ENCODE data around the gene PDSS1.
A peak's percentile ranks its signal among the peaks of the same experiment; 100 is the strongest.
"Not testable (repeated sequence)": the region's sequence is repeated elsewhere in the genome, so short reads cannot be mapped to it uniquely, and the experiment has no call there.

Gene PDSS1

DNA sequence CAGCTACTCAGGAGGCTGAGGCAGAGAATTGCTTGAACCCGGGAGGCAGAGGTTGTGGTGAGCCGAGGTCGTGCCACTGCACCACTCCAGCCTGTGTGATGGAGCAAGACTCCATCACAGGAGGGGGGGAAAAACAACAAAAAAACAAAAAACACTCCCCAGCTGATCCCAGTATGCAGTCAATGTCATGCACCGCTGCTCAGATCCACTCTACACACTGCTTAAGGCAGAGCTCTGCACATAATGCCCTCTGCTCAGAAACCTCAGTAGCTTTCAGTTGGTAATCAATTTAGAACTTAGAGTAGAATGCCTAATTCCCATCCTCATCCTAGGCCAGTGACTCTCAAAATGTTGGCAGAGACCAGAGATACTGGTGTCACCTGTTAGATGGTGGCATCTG is 43.9 kb downstream of the PDSS1 start:
- no peak for DNase-seq

DNA sequence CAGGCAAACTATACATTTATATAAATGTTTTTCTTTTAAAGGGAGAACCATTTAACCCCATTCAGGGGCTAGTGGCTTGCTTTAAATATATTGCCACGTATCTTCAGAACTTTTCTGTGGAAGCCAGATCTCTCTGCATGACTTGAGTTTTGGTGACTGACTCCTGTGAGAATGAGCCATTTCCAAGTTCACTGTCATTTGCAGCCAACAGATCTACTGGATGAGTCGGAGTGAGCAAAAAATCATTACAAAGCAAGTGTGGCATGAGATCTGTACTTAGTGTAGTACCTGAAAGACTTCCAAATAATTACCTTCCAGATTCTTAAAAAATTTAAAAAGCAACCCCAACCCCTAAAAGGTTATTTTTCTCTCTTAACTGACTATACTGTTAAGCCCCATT is 45.6 kb downstream of the PDSS1 start:
- DNase-seq = no peak

DNA sequence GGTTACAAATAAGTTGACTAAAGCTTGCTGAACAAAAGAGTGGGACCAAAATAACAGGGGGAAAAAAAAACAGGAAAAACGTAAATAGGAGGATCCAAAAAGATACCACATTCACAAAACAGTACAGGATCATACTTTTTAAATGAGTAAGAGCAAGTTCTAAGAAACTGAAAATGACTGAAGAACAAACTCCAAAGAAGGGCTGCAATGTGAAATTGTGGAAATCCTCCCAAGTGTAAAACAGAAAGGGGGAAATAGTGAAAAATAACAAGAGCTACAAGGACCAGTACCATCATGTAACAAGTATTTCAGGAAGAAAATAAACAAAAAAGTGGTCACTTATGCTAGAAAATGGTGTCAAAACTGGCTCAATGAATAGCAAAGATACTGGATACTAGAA is 46.3 kb downstream of the PDSS1 start:
- DNase-seq = no peak

DNA sequence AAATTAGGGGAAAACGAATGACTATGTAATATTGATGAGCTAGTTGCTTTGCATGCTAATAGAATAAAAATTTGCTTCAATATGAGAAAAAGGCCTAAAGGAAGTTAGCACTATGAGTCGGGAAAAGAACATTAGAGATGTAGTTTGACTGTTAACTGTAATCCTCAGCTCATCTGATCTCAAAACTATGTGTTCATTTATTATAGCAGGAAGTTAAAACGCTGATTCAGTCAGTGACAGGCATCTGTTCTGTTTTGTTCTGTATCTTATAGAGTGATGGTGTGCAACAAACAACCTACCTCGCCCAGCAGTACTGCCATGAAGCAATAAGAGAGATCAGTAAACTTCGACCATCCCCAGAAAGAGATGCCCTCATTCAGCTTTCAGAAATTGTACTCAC is 48.6 kb downstream of the PDSS1 start:
- DNase-seq = no peak

DNA sequence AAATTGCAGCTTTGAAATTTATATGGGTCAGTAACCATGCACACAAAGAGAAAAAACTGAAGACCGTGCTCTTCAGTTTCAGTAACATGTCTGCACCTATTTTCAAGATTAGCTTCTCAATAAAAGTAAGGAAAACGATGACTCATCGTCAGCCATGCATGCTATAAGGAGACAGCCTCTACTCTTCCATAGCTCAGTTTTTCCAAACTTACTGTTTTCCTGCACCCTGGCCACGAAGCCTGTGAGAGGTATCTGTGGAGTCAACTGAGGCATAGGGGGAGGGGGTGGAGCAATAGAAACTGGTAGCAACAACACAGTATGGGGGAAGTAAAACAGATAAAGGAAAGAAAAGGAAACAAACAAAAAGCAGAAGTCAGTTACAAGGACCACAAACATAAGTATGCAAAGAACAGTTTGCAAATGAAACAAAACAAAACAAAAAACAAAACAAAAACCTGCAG is 58.0 kb downstream of the PDSS1 start:
- no peak for DNase-seq

DNA sequence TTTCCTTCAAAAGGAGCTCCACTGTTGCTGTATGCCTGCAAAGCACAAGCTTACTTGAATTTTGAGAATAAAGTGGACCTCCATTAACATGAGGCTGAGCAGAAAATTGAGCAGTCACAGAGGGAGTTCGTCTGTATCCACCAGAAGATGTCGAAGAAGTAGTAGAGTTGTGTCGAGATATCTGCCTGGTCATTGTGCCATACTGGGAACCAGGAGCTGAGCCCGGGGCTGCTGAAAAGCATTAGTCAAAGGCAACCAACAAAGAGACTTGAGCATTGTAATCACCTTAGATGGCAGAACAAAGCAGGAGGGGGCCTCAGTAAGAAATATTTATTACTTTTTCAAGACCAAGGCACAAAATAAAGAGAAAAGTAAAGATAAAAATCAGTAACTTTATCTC is 61.5 kb downstream of the PDSS1 start:
- DNase-seq = no peak

DNA sequence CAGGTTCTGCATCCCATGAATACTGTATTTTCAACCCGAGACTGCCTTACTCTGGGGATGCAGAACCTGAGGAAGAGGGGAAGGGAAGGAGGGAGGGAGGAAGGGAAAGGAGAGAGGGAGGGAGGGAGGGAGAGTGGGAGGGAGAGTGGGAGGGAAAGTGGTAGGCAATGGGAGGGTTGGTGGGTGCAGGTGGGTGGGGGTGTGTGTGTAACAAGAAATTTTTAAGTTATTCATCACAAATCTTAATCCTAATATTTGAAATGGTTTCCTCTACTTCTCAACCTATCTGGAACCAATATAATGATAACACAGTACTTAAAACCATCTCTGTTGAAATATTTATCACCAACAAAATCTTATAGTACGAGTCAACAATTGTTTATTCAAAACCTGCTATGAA is 68.0 kb downstream of the PDSS1 start:
- DNase-seq = no peak

DNA sequence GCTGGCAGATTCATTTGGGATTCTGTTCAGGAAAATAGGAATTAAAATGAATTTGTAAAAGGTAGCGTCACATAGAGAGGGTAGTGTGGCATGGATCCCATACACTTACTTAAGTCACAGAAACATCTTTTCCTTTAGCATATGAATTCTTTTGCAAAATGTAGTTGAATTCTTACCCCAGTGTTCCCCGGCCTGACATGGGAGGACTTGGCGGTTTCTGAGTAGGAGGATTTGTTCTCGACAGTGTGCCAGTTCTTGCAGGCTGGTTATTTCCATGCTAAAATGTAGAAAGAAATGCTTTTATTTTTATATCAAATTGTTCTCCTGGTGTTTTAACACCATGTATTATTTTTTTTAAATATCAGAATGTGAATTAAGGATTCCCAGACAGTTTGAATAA is 72.6 kb downstream of the PDSS1 start:
- no peak for DNase-seq

DNA sequence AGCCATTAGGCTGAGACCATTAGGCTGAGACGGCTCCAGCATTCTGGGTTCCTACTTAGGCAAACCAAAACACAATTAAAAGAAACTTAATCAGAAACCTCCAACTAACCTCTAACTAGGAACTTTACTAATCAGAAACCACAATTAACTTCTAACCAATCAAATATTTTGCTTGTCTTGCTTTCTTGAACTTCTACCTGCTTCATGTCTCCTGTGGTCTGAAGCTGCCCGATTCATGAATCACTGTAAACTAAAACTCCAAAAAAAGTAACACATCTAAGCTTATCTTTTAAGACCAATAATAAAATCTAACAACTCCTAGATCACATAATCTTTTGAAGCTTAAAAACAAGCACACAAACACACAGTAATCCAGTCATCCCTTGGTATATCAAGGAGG is 76.1 kb downstream of the PDSS1 start:
- no peak for DNase-seq

DNA sequence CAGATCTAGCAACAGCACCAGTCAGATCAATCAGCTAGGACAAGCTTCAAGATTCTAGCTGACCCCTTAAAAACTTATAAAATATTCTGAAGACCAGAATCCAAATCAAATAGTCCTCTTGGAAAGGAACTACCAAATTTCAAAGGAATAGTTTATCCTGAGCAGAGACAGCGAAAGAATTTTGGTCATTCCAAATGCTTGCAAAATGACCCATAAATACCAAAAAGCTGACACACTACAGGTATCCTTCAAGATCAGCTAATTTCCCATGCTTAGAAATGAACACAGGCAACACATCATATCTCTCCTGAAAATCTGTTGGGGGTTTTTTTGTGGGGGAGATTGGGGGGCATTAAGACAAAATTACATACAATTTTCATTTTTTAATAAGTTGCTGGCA is 78.8 kb downstream of the PDSS1 start:
- no peak for DNase-seq

DNA sequence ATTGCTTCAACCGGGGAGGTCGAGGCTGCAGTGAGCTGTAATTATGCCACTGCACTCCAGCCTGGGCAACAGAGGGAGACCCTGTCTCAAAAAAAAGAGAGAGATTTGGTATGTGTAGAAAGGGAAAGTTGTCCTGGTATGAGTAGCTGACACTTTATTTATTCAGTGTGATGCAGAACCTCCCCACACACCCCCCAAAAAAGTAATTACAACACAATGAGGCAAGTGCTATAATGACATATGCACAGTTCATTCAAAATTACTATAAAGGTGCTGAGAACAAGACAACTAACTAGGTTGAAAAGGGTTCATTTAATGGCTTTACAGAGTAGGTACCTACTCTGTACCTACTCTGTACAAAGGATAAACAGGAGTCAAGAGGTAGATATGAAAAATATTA is 80.2 kb downstream of the PDSS1 start:
- no peak for DNase-seq

DNA sequence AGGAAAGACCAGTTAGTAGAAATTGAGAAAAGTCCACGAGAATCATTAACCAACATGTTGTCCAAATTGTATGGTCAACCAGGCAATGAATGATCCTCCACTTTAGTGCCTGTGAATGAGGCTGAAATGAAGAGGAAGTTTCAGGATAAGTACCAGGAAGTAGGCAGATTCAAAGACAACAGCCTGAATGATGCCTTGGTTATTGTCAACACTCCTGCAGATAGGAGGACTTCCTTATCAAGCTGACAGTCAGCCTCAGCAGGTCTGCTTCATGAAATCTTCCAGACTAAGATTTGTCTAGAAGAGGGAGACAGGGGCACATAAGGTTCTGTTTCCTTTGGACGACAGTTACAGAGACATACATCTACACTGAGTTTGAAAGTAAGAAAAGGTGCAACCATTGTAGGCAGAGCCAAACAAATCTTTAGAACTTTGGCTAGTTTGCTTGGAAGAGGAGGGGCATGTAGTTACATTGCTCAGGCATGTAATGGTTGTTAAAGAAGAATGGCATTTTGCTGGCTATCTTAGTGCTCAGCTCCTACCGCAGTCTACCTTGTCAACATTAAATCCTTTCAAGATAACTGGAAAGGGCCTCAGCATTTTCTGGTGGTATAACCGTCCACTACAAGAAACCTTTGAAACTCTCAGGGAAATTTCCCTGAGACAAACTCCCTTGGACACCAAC is 81.8 kb downstream of the PDSS1 start:
- DNase-seq = no peak

DNA sequence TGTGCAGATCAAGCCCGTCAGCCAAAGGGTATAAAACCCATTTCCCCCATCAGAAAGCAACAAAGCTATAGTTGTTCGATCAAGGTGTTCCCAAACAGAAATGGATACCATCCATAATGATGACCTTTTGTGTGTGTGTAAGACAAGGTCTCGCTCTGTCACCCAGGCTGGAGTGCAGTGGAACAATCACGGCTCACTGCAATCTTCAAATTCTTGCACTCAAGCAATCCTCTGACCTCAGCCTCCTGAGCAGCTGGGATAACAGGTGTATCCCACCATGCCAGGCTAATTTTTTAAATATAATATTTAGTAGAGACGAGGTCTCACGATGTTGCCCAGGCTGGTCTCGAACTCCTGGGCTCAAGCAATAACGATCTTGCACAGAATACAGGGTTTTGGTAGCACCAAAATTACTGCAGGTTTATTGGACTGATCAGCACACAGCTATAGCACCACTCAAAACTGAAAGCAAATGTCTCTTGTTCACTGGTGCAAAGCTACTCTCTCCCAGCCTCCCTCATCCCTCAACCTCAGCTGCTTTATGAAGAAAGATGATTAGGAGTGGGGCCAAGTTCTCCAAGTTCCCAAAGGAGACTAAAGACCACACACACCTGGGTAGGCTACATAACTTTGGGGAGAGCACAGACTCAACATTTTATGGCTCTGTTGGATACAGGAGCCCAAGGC is 82.7 kb downstream of the PDSS1 start:
- DNase-seq = no peak

DNA sequence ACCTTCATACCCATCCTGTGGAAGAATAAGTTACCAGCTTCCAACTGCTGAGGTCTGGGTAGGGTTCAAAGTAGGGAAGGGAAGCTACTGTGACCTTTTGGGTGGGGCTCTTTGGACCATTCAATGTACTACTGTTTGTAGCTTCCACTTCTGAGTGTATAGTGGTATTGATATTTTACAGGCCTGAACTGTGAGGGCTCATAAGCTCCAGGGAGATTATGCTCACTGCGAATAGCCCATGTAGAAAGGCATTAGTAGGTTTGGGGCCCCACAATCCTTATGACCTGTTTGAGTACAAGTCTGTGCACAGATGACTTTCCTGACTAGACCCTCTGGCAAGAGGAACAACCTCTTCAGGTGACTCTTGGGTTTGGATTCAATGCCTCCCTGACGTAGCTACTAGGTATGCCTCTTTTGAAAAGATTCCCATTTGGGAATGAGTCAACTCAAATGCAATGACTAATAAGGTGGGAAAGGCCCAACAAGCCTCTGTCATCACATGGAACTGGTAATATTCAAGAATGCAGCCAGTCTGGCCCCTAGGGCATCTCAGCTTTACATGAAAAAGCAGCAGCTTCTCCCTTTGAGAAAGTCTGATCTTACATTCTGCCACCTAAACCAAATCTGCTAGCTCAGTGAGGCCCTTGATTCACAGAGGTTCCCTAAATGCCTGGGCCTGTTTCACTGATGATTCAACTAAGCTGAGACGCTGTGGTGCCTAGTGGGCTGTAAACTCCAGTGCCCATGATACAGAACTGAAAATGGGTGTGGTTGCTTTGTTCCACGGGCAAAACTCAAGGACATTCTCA is 83.5 kb downstream of the PDSS1 start:
- DNase-seq = peak; percentile 86

DNA sequence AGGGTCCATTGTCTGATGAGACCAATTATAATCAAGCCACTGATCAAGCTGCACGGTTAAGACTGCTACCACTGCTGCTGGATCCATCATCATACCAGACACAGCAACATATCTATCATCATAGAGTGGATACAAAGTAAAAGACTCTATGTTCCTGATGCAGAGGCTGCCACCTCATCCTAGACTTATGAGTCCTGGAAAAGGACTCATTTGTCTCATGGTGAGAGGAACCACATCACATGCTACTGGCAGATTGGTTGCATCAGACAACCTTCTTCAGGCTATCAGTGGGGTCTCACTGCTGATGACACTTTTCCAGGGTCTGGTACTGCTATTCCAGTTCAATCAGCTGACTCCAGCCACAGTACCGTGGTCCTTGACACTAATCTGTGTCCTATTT is 84.3 kb downstream of the PDSS1 start:
- no peak for DNase-seq

DNA sequence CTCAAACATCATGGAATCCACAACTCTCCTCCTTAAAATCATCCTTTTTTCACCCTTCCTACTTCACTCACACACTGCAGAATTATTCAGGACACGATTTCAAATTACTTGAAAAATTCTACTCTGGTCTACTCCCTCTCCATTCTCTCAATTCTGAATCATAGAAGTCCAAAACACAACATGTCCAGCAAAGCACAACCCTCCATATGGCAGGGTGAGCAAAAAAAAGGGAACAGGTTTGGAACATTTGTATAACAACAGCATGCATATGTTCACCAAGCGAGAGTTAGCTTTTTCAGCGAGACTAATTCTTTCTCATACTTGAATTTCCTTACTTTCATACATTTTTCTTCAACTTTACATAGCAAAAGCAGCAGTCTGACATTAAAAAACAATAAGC is 89.9 kb downstream of the PDSS1 start:
- no peak for DNase-seq

DNA sequence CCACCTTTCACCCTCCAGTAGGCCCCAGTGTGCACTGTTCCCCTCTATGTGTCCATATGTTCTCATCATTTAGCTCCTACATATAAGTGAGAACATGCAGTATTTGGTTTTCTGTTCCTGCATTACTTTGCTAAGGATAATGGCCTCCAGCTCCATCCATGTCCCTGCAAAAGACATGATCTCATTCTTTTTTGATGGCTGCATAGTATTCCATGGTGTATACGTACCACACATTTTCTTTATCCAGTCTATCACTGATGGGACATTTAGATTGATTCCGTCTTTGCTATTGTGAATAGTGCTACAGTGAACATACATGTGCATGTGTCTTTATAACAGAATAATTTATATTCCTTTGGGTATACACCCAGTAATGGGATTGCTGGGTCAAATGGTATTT is 92.3 kb downstream of the PDSS1 start:
- not testable (repeated sequence) for DNase-seq

DNA sequence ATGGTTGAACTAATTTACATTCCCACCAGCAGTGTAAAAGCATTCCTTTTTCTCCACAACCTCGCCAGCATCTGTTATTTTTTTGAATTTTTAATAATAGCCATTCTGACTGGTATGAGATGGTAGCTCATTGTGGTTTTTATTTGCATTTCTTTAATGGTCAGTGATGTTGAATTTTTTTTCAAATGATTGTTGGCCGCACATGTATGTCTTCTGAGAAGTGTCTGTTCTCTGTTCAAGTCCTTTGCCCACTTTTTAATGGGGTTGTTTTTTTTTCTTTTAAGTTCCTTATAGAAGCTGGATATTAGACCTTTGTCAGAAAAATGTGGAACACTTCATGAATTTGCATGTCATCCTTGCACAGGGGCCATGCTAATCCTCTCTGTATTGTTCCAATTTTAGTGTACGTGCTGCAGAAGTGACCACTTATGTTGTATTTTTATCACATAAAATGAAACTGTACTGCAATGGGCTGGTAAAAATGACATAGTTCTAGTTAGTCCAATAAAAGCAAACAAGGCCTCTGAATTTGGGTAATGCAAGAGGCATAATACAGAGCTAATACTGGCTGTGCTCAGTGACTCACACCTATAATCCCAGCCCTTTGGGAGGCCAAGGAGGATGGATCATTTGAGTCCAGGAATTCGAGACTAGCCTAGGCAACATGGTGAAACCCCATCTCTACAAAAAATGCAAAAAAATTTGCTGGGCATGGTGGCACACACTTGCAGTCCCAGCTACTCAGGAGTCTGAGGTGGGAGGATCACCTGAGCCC is 92.9 kb downstream of the PDSS1 start:
- DNase-seq = peak; percentile 41

DNA sequence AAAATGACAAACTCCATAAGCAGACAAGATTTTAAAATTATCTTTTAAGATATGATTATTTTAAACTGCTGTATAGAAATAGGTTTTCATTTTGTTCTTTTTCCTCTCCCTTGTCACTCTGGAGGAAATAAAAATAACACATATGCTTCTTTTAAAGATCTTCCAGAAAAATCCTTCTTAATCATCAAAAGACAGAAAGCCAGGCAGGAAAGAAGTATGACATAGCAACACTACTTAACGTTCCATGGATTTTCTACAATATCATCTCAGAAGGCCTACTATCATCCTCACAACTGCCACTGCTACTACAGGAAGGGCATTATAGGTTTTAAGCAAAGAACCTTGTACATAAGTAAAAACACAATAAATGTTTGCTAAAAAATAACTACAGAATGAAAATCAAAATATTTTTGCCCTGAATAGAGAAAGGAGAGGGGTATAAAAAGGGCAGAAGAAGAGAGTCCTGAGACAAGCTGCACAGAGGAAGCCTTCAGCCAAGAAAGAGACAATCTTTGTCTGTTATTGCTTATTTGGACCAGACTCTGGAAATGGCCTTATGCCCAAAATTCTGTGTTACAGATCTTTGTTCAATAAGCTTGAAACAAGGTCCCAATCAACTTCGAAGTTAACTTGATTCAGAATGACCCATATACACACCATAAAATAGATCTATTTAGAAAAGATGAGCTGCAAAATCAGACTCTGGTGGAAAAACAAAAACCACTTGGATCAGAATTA is 95.4 kb downstream of the PDSS1 start:
- DNase-seq = no peak
